ENCODE measurements around the gene RAB1B.

The RAB1B gene

GRCh38 chr11:66282468-66283455 lies 14.3 kb downstream of the RAB1B start:
- in situ Hi-C loops (cut with MboI; ENCODE audit: low sequenced_read_pairs) = no loop called here

GRCh38 chr11:66283461-66284105 lies 15.1 kb downstream of the RAB1B start:
- in situ Hi-C loops (cut with MboI; ENCODE audit: low sequenced_read_pairs) = no loop called here

GRCh38 chr11:66284526-66285078 lies 16.2 kb downstream of the RAB1B start:
- in situ Hi-C loops (cut with MboI; ENCODE audit: low sequenced_read_pairs) = no loop called here

- in situ Hi-C loops (cut with MboI; ENCODE audit: low sequenced_read_pairs) = no loop called here
These were observed 17.0 kb downstream of the RAB1B start for GRCh38 chr11:66285250-66285947.

GRCh38 chr11:66286699-66287098 lies 18.3 kb downstream of the RAB1B start:
- in situ Hi-C loops (cut with MboI; ENCODE audit: low sequenced_read_pairs) = no loop called here

- in situ Hi-C loops (cut with MboI; ENCODE audit: low sequenced_read_pairs) = no loop called here
These were observed 18.9 kb downstream of the RAB1B start for GRCh38 chr11:66287211-66287888.

GRCh38 chr11:66287889-66288670 lies 19.6 kb downstream of the RAB1B start:
- in situ Hi-C loops (cut with MboI; ENCODE audit: low sequenced_read_pairs) = no loop called here

- in situ Hi-C loops (cut with MboI; ENCODE audit: low sequenced_read_pairs) = no loop called here
These were observed 20.5 kb downstream of the RAB1B start, which contains the start of gene YIF1A for GRCh38 chr11:66288671-66289547. TSS of gene YIF1A (minus strand) at chr11:66289143. CDS start at chr11:66288985, 158 bp downstream.

GRCh38 chr11:66289548-66290329 lies 21.3 kb downstream of the RAB1B start:
- in situ Hi-C loops (cut with MboI; ENCODE audit: low sequenced_read_pairs) = no loop called here

- in situ Hi-C loops (cut with MboI; ENCODE audit: low sequenced_read_pairs) = no loop called here
These were observed 21.8 kb downstream of the RAB1B start for GRCh38 chr11:66290330-66290621.

GRCh38 chr11:66291303-66291705 lies 22.9 kb downstream of the RAB1B start:
- in situ Hi-C loops (cut with MboI; ENCODE audit: low sequenced_read_pairs) = no loop called here

- in situ Hi-C loops (cut with MboI; ENCODE audit: low sequenced_read_pairs) = no loop called here
These were observed 23.5 kb downstream of the RAB1B start, which contains the start of gene TMEM151A for GRCh38 chr11:66291706-66292542. TSS of gene TMEM151A (plus strand) at chr11:66291894. CDS start at chr11:66292014, 120 bp downstream.

- in situ Hi-C loops (cut with MboI; ENCODE audit: low sequenced_read_pairs) = no loop called here
These were observed 24.3 kb downstream of the RAB1B start for GRCh38 chr11:66292543-66293332.

GRCh38 chr11:66293352-66293751 lies 24.9 kb downstream of the RAB1B start:
- in situ Hi-C loops (cut with MboI; ENCODE audit: low sequenced_read_pairs) = no loop called here

- in situ Hi-C loops (cut with MboI; ENCODE audit: low sequenced_read_pairs) = no loop called here
These were observed 25.6 kb downstream of the RAB1B start for GRCh38 chr11:66293777-66294625.

All from hTERT RPE-1 (cell line).